Measurements from ENCODE around the gene OR52B4. TPM values are rescaled to one million over a fixed set of nuclear protein-coding genes. Genes with fewer than 3 reads are reported as not detected.
A peak's percentile ranks its signal among the peaks of the same experiment; 100 is the strongest.
"Not testable (repeated sequence)": the region's sequence is repeated elsewhere in the genome, so short reads cannot be mapped to it uniquely, and the experiment has no call there.

The OR52B4 gene
- not detected for total RNA-seq

GRCh38 chr11:4368286-4368685 is at the start of gene OR52B4:
OR52B4 (minus strand) TSS chr11:4368386; CDS start chr11:4368295, 91 bp downstream.
- TF ChIP-seq POLR2AphosphoS5 (IDR thresholded peaks at IDR 0.05) (no peak), CTCF (IDR thresholded peaks at IDR 0.05) (no peak), POLR2A (IDR thresholded peaks at IDR 0.05) (no peak)
- WGBS: 91% methylated on average over 4 of the region's 4 CpGs
- no peak within 1 kb of the TSS for H3K4me3 ChIP-seq
- no peak within 1 kb of the TSS for H3K27ac ChIP-seq
- no peaks in the 10 kb centered on the region for H3K4me1 ChIP-seq (replicated peaks)
- H3K27me3 ChIP-seq (replicated peaks; ENCODE audit: insufficient read depth): no peaks in the 10 kb centered on the region
- no peaks in the 10 kb centered on the region for H3K9me3 ChIP-seq
- DNase-seq (ENCODE audit: low spot score): no peak
- intact Hi-C loops (cut with DNase I): no loop called here
- no peaks in the 10 kb centered on the region for H3K36me3 ChIP-seq

- H3K27me3 ChIP-seq (replicated peaks; ENCODE audit: insufficient read depth): no peaks in the 10 kb centered on the region
- TF ChIP-seq POLR2AphosphoS5 (IDR thresholded peaks at IDR 0.05): no peak
- no peak for TF ChIP-seq CTCF (IDR thresholded peaks at IDR 0.05)
- no peak for TF ChIP-seq POLR2A (IDR thresholded peaks at IDR 0.05)
- 62% methylated on average over 1 of the region's 1 CpG for WGBS
- H3K36me3 ChIP-seq: no peaks in the 10 kb centered on the region
- no peaks in the 10 kb centered on the region for H3K4me1 ChIP-seq (replicated peaks)
- no peak overlapping the region for H3K4me3 ChIP-seq
- DNase-seq (ENCODE audit: low spot score): no peak
- intact Hi-C loops (cut with DNase I): no loop called here
- no peak overlapping the region for H3K27ac ChIP-seq
- H3K9me3 ChIP-seq: no peaks in the 10 kb centered on the region
These were observed 48.6 kb upstream of the OR52B4 start for GRCh38 chr11:4416816-4417215.

GRCh38 chr11:4416306-4416705 is 48.1 kb upstream of the OR52B4 start:
- WGBS: 65% methylated on average over 1 of the region's 1 CpG
- intact Hi-C loops (cut with DNase I): no loop called here
- Histone ChIP-seq H3K27ac (no peak overlapping the region), H3K4me3 (no peak overlapping the region), H3K36me3 (no peaks in the 10 kb centered on the region), H3K27me3 (replicated peaks; ENCODE audit: insufficient read depth) (no peaks in the 10 kb centered on the region), H3K4me1 (replicated peaks) (no peaks in the 10 kb centered on the region), H3K9me3 (no peaks in the 10 kb centered on the region)
- no peak for TF ChIP-seq POLR2A (IDR thresholded peaks at IDR 0.05)
- TF ChIP-seq CTCF (IDR thresholded peaks at IDR 0.05): no peak
- no peak for TF ChIP-seq POLR2AphosphoS5 (IDR thresholded peaks at IDR 0.05)
- DNase-seq (ENCODE audit: low spot score): no peak

GRCh38 chr11:4406206-4406605 is 38.0 kb upstream of the OR52B4 start:
- H3K4me3 ChIP-seq; H3K9me3 ChIP-seq; H3K27ac ChIP-seq; H3K4me1 ChIP-seq (replicated peaks); DNase-seq (ENCODE audit: low spot score); H3K27me3 ChIP-seq (replicated peaks; ENCODE audit: insufficient read depth); H3K36me3 ChIP-seq; intact Hi-C loops (cut with DNase I): not testable (repeated sequence)
- WGBS: 65% methylated on average over 4 of the region's 6 CpGs

GRCh38 chr11:4393858-4394223 is 25.7 kb upstream of the OR52B4 start:
- H3K27ac ChIP-seq: peak overlapping the region; percentile 73 to 76
- peak overlapping the region; percentile 64 to 69 for H3K4me3 ChIP-seq
- no peak for DNase-seq (ENCODE audit: low spot score)
- H3K36me3 ChIP-seq: peaks cover 0 to 1% of the 10 kb centered on the region in 2 donors
- intact Hi-C loops (cut with DNase I): no loop called here
- TF ChIP-seq POLR2A (IDR thresholded peaks at IDR 0.05): no peak
- TF ChIP-seq CTCF (IDR thresholded peaks at IDR 0.05): no peak
- TF ChIP-seq POLR2AphosphoS5 (IDR thresholded peaks at IDR 0.05): no peak
- H3K9me3 ChIP-seq: no peaks in the 10 kb centered on the region
- 31% methylated on average over 11 of the region's 11 CpGs for WGBS
- no peaks in the 10 kb centered on the region for H3K4me1 ChIP-seq (replicated peaks)
- no peaks in the 10 kb centered on the region for H3K27me3 ChIP-seq (replicated peaks; ENCODE audit: insufficient read depth)
